Activated naive CD8-positive, alpha-beta T cell (primary cell): Measurements from ENCODE around the gene ERICH3.

ENCODE experiments used
- H3K27ac Mint-ChIP-seq: one replicate; pipeline ENCODE4 v1.8.0; 2021; ENCODE audit warnings: mixed read lengths
- H3K27me3 Mint-ChIP-seq: one replicate; pipeline ENCODE4 v1.8.0; 2021; ENCODE audit warnings: mixed read lengths
- H3K36me3 Mint-ChIP-seq: one replicate; pipeline ENCODE4 v1.8.0; 2021; ENCODE audit warnings: mixed read lengths
- H3K4me1 Mint-ChIP-seq: one replicate; pipeline ENCODE4 v1.8.0; 2021; ENCODE audit warnings: low read depth, mixed read lengths
- H3K4me3 Mint-ChIP-seq: one replicate; pipeline ENCODE4 v1.8.0; 2021; ENCODE audit warnings: mild to moderate bottlenecking, mixed read lengths
- H3K9me3 Mint-ChIP-seq: one replicate; pipeline ENCODE4 v1.8.0; 2021; ENCODE audit warnings: low read depth, mixed read lengths

The ERICH3 gene, protein sequence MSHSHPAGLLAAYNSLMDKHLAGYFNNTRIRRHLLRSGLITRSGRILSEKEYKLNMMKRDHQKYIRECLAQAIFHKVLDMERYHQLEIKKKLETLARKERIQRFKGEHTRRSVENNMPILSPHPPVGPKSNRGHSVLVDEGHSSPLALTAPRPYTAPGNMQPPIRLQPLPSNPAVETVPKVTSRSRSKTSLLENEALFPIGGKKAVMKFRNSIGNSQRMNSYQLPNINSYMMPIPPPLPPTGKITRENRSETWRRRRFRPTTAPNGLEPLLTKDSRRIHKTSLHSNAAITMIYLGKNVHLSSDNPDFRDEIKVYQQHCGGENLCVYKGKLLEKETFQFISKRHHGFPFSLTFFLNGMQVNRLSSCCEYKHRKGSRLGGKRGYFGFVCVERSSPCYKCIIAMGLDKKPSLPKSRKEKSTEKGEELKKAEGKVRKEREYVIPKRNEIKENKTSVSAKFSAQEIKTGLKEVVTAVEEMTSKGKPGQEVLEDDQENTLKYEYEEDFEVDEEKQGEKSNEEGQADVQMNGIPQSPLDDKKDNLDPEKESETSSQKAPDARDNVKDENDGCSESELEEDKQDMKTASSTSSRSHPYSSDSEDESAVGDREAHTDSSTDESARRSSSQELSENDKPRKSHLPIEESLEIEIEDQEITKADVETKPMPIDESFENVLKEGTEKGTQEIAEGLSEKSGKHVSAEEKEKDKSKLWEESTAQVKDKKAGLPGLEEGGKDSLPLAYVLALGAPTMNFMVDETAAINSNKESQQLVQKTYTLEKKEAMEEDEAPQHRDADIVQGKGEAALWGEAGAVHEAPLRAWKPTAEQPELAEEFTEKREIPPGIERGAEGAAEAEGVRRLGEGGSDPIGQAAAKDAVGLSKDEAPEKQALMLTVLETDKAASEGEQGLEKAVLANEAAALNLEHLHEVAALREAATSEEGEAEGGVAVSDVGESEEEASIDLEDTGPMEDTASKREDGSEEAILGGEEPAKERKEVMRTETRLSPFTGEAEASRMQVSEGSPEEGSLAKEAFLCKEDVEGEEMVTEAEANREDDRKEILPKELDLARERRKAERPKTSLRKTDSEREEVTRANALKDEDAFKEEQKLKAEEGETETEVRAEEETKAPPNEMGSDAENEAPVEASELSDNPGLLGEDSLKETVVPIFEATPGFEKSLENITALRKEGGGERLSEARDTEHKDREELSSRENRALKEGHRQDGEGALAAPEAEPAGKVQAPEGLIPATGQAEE (N-terminal part only)

DNA sequence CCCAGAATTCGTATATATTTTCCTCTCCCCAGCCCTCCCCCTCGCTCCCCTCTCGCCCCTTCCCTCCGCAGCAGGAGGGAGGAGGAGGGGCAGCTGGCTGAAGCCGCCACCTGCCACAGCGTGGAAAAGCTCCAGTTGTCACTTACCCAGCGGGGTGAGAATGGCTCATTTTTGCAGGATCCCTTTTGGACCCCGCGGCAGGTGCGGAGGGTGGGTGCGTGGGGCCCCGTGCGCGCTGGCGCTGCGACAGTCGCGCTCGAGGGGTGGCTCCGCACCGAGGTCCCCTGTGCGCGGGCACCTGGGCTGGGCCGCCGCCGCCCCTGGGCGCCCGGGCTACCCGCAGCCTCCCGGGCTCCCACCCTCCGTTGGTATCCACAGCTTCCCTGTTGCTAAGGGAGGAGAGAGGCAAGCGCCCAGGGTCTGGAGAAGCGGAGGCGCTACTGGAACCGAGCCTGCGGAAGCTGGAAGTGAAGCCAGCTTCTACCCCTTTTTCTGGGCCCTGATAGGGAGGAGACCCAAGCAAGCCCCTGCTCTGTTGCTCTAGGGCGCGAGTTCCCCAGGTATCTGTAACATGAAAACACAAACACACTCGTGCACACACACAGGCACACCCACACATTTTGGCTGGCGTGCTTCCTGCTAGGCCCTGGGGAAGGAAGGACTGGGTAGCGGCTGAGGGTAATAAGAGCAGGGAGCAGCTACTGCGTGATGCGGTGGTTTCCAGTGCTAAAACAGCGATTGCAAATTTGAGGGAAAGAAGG is at the start of gene ERICH3:
Gene ERICH3 (minus strand): TSS at position 442 of the 761 bp plus-strand sequence. CDS start 273 bp downstream, at position 169.
- no peaks in the 10 kb centered on the region for H3K9me3 Mint-ChIP-seq
- peaks cover 2% of the 10 kb centered on the region for H3K36me3 Mint-ChIP-seq
- H3K4me3 Mint-ChIP-seq, result no peak within 1 kb of the TSS
- no peak within 1 kb of the TSS for H3K27ac Mint-ChIP-seq
- H3K4me1 Mint-ChIP-seq, result no peaks in the 10 kb centered on the region
- peaks cover 28% of the 10 kb centered on the region for H3K27me3 Mint-ChIP-seq

DNA sequence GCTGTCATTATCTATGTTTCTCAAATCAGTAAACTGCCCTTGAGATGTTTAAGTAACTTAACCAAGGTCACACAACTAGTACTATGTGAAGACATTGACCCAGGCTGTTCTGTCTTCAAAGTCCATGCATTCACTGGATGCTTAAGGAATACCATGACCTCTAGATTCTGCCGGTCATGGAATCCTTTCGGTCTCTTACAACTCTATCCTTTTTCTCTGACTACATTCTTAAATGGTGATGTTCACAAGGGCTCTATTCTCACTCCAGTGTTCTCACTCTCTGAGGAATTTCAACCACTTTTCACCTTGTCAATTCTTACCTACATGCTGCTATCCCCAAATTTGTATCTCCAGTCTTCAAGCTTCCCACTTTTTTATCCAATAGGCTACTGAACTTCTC is 44.0 kb upstream of the ERICH3 start:
- Mint-ChIP-seq H3K36me3 (peaks cover 18% of the 10 kb centered on the region), H3K27ac (no peak overlapping the region), H3K4me1 (no peaks in the 10 kb centered on the region), H3K4me3 (no peak overlapping the region), H3K9me3 (no peaks in the 10 kb centered on the region), H3K27me3 (no peaks in the 10 kb centered on the region)

DNA sequence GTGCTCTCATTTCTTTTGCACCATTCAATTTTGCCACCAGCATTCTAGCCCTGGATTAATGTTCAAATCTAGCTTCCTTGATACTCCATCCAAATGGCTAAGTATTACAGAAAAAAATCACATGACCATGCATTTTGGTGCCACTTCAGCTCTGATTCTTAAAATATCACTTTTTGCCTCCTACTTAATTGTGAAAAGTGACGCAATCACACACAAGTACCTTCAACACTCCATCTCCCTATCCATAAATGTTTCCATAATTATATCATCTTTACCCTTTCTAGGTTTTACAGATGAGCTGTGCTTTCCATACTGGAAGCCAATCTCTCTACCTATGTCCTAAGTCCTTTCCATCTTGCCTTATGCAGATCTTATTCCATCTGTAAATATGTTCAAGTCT is 43.2 kb upstream of the ERICH3 start:
- no peak overlapping the region for H3K4me3 Mint-ChIP-seq
- H3K27me3 Mint-ChIP-seq, result no peaks in the 10 kb centered on the region
- peaks cover 19% of the 10 kb centered on the region for H3K36me3 Mint-ChIP-seq
- no peaks in the 10 kb centered on the region for H3K4me1 Mint-ChIP-seq
- H3K27ac Mint-ChIP-seq, result no peak overlapping the region
- H3K9me3 Mint-ChIP-seq, result no peaks in the 10 kb centered on the region

DNA sequence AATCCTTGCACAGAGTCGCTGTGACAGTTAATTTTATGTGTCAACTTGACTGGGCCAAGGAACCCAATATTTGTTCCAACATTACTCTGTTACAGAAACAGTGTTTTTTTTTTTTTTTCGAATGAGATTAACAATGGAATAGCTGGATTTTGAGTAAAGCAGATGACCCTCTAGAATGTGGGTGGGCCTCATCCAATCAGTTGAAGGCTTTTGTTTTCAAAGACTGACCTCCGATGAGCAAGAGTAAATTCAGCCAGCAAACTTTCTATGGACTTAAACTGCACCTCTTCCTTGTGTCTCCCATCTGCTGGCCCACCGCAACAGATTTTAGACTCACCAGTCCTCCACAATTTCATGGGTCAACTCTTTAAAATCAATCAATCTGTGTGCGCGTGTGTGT is 42.2 kb upstream of the ERICH3 start:
- H3K27ac Mint-ChIP-seq, result no peak overlapping the region
- no peaks in the 10 kb centered on the region for H3K4me1 Mint-ChIP-seq
- H3K36me3 Mint-ChIP-seq, result peaks cover 11% of the 10 kb centered on the region
- no peaks in the 10 kb centered on the region for H3K27me3 Mint-ChIP-seq
- H3K4me3 Mint-ChIP-seq, result no peak overlapping the region
- no peaks in the 10 kb centered on the region for H3K9me3 Mint-ChIP-seq

DNA sequence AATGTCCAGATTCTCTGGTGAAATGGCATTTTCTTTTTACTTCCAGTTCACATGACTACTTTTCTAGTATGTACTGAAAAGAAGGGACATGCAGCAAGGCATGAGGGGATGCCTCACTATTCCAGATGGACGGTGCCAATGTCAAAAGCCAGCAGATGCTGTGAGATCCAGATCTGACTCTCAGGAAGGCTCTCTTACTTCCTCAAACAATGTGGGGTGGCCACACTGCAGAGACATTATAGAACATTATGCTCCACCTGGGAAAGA is 41.6 kb upstream of the ERICH3 start:
- Mint-ChIP-seq H3K27me3 (no peaks in the 10 kb centered on the region), H3K9me3 (no peaks in the 10 kb centered on the region), H3K4me3 (no peak overlapping the region), H3K27ac (no peak overlapping the region), H3K4me1 (no peaks in the 10 kb centered on the region), H3K36me3 (peaks cover 8% of the 10 kb centered on the region)

DNA sequence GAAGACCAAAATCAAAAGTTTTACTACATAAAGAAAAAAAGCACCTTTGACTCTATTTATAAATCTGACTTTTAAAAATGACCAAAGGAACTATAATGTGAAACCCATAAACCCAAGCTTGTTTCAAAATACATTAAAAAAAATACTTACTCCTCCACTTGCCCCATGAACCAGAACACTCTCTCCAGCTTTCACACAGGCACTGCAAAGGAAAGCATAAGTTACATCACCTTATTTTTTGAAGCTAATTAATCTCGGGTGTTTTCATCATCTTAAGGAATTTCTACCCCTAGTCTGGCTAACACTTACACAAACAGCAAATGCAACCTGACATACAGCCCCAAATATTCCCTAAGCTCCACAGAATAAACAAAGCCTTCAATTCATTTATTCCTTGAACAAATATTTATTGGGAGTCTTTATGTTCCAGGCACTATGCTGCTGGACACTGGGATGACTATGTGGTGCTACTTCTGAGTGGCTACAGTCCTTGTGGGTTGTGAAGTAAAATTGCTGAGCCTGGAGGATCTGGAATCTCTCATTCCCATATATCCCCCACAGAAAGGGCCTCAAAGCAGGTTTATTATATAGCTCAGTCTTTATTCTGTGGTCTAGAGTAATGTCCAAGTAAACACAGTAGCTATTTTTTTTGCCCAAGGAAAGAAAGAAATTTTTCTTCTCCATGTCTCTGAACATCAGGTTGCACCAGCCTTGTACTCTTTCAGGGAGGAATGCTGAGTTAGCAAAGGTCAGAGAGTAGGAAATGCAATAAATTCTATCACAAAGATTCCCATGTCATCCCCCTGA is 41.0 kb upstream of the ERICH3 start:
- H3K27ac Mint-ChIP-seq, result no peak overlapping the region
- no peaks in the 10 kb centered on the region for H3K27me3 Mint-ChIP-seq
- peaks cover 8% of the 10 kb centered on the region for H3K36me3 Mint-ChIP-seq
- H3K4me3 Mint-ChIP-seq, result no peak overlapping the region
- H3K4me1 Mint-ChIP-seq, result no peaks in the 10 kb centered on the region
- no peaks in the 10 kb centered on the region for H3K9me3 Mint-ChIP-seq

DNA sequence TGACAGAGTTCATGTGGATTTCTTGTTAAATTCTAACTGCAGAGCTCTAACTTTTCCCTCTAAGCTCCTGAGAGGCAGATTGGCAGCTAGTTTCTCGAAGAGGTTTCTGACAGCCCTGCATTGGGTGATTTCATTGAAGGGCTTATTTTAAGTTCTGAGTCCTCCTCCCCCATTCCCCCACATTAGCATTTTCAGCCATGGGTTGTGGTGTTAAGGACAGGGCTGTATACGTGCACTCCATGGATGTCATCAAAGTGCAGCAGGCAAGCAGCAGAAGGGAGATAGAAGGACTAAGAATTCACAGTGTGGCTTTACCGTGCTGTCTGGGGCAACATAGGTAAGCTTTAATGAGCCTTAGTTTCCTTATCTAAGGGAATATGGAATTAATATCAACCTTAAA is 40.3 kb upstream of the ERICH3 start:
- Mint-ChIP-seq H3K36me3 (peaks cover 9% of the 10 kb centered on the region), H3K27ac (no peak overlapping the region), H3K27me3 (no peaks in the 10 kb centered on the region), H3K4me1 (no peaks in the 10 kb centered on the region), H3K4me3 (no peak overlapping the region), H3K9me3 (no peaks in the 10 kb centered on the region)

DNA sequence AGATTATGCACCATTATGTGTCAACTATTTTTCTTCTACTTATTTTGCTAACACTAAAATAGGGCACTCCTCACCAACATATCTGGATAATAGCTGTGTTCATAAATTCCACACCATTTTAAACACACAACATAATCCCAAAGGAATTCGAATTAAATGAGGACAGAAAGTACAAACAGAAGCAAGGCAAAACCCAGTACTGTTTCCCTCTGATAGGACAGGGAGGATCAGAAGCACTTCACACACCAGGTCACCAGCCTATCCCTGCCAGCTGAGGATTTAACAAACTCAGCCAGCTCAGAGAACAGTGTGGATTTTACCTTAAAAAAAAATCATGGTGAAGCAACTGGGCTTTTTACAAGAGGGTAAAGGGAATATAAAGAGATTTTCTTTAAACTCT is 39.3 kb upstream of the ERICH3 start:
- no peaks in the 10 kb centered on the region for H3K27me3 Mint-ChIP-seq
- H3K36me3 Mint-ChIP-seq, result peaks cover 15% of the 10 kb centered on the region
- no peaks in the 10 kb centered on the region for H3K9me3 Mint-ChIP-seq

DNA sequence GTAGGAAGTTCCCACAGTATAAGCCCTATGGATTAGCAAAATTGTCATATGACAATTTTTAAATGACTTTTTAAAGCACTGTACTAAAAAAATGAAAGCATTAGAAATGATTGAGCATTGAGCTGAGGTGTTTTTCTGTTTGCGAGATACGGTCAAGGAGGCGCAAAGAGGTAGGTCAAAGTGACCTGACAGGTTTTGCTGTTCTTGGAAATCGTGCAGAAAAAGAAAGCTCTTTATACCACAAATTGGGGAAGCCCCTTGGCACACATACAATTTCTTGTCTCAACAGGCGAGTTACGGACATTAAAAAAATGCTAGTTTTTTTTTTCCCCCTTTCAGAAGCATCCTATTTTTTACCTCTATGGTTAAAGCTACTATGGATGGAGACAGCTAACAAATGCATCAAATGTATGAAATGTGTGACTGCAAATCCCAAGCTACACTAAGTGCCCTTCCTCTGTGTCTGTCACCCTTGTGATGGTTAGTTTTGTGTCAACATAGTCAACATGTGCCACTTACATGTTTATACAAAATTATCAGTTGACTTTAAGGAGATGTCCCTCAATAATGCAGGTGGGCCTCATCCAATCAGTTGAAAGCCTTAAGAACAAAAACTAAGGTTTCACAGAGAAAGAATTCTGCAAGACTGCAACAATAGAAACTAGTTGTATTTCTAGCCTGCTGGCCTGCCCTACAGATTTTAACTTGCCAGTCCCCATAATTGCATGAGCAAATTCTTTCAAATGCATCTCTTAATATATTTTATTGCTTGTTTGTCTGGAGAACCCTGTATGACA is 30.0 kb upstream of the ERICH3 start:
- Mint-ChIP-seq H3K4me1 (no peaks in the 10 kb centered on the region), H3K36me3 (peaks cover 16% of the 10 kb centered on the region), H3K4me3 (no peak overlapping the region), H3K27ac (no peak overlapping the region), H3K9me3 (no peaks in the 10 kb centered on the region), H3K27me3 (no peaks in the 10 kb centered on the region)

More for the DNA sequence above, 39.3 kb upstream of the ERICH3 start:
- Mint-ChIP-seq H3K4me3 (no peak overlapping the region), H3K27ac (no peak overlapping the region), H3K4me1 (no peaks in the 10 kb centered on the region)

DNA sequence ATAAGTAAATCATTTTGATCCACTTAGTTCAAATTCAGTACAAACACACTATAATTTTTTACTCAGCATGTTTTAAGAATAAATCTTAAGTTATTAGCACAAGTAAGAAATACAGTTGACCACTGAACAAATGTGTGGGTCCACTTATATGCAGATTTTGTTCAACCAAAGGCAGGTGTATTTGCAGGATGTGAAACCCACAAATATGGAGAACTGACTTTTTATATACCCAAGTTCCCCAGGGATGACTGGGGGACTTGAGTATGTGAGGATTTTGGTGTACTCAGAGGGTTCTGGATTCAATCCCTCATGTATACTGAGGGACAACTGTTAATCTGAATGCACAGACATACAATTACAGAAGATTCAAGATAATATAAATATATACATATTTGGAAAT is 25.7 kb upstream of the ERICH3 start:
- no peak overlapping the region for H3K27ac Mint-ChIP-seq
- no peaks in the 10 kb centered on the region for H3K4me1 Mint-ChIP-seq
- peaks cover 7% of the 10 kb centered on the region for H3K36me3 Mint-ChIP-seq
- H3K9me3 Mint-ChIP-seq, result no peaks in the 10 kb centered on the region
- H3K4me3 Mint-ChIP-seq, result no peak overlapping the region
- no peaks in the 10 kb centered on the region for H3K27me3 Mint-ChIP-seq

DNA sequence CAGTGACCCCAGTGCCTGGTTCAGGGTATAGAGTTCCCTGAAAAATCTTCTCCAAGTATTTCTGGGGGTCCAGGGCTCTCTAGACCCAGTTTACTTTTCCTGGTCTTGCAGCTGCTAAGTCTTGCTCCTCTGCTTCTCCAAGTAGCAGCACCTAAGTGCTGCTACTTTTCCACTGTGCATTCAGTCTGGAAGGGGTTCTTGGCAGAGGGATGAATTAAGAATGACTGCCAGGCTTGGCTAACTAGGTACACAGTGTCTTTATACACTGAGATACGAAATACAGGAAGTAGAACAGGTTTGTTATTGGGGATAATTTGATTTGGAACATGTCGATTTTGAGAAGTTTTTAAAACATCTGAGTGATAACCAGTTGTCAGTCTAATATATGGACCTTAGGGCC is 24.2 kb upstream of the ERICH3 start:
- Mint-ChIP-seq H3K4me3 (no peak overlapping the region), H3K27ac (no peak overlapping the region), H3K4me1 (no peaks in the 10 kb centered on the region), H3K9me3 (no peaks in the 10 kb centered on the region), H3K27me3 (no peaks in the 10 kb centered on the region), H3K36me3 (no peaks in the 10 kb centered on the region)

DNA sequence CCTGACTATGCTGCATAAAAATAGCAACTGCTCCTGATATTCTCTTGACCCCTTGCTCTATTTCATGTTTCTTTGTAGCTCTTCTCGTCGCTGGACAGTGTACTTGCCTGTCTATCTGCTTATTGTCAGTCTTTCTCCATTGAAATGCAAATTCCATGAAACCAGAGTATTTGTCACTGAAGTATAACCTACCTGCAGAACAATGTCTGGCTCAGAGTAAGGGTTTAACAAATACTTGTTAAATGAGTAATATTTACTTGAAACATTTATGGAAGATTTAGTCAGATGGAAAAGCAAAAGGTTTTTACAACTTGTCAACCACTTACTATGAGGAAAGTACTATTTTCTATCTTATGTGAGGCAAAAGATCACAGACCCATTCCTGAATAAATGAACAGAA is 19.9 kb upstream of the ERICH3 start:
- Mint-ChIP-seq H3K4me3 (no peak overlapping the region), H3K4me1 (no peaks in the 10 kb centered on the region), H3K27me3 (no peaks in the 10 kb centered on the region), H3K36me3 (no peaks in the 10 kb centered on the region), H3K9me3 (no peaks in the 10 kb centered on the region), H3K27ac (no peak overlapping the region)

DNA sequence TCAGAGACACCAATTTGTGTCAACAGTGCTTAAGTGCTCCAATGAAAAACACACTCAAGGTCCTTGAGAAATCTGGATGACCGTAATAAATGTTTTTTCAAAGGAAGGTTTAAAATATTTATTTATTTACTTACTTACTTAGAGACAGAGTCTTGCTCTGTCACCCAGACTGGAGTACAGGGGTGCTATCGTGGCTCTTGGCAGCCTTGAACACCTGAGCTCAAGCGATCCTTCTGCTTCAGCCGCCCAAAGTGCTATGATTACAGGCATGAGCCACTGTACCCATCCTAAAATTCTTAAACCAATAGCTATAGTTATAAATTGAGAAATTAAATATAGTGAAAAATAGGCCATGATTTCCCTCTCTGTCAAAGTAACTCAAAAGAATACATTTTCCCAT is 17.3 kb upstream of the ERICH3 start:
- Mint-ChIP-seq H3K36me3 (no peaks in the 10 kb centered on the region), H3K9me3 (no peaks in the 10 kb centered on the region), H3K27ac (no peak overlapping the region), H3K4me1 (no peaks in the 10 kb centered on the region), H3K4me3 (no peak overlapping the region), H3K27me3 (no peaks in the 10 kb centered on the region)
